Heart left ventricle (tissue), 13 donors: ENCODE data around the gene ZNF256.

Experiments
- POLR2A ChIP-seq, 2 donors: fragments of 450-650 bp; IDR thresholded peaks; one replicate each; pipeline ENCODE4 v1.6.1; 2017; ENCODE audit warnings: antibody characterized with exemption in 2 of 2, mild to moderate bottlenecking in 2 of 2, moderate library complexity in 2 of 2
- TF ChIP-seq, protein P1 (sequence below), 12 donors: fragments of 200-600 bp; sonication (generic) in 4 of 12; IDR thresholded peaks; one replicate each; pipeline versions ENCODE4 v1.5.0 to v1.8.0; 2018 to 2022; ENCODE audit warnings: antibody characterized with exemption in 12 of 12, mild to moderate bottlenecking in 5 of 12
- donor health status: ischemic (EF 13 %, LVEDD 7.1; RV severe dilation, severe dysfunction).
- donor health status: DM: no; HTN: yes; CAD: no.
- donor health status: DM: no; HTN: no; CAD: no.
- donor health status: ischemic (EF 25% LVEDD 6.9; RV normal size, moderate dysfunction).
- donor health status: ischemic (EF 25% LVEDD 5.7; RV mildly dilated, moderate dysfunction).
- donor health status: ischemic (EF 35%, LVEDD 5.7; RV mildly dilated, moderate dysfunction).
- donor health status: nonischemic (EF 11% LVEDD 7.7; RV severe dilation, severe dysfunction).
- donor health status: DM: yes; HTN: yes; CAD: no.
- donor health status: PGD.
- donor health status: ischemic (EF 29% LVEDD 5.4; RV normal size, mild dysfunction).
- donor health status: nonischemic (EF 23%, LVEDD 6.1; RV moderate dilation, normal function).

DNA sequence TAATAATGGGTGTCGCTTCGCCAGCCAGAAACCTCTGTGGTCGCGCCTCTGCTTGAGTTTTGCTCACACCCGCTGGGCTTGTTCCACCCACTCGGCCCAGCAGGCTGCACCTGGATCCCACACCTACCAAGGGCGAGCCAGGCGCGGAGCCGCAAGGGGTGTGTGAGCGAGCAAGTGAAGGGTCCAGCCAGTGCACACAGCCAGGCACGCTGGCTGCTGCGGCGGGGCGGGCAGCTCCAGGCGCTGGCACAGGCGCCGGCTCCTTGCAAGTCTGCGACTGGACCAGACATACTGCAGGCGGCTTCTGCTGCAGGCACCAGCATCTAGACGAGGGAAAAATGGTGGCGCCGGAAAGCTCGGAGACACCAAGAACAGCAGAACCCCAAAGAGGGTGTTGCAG is 1.8 kb upstream of the ZNF256 start:
- TF ChIP-seq, protein P1, sequence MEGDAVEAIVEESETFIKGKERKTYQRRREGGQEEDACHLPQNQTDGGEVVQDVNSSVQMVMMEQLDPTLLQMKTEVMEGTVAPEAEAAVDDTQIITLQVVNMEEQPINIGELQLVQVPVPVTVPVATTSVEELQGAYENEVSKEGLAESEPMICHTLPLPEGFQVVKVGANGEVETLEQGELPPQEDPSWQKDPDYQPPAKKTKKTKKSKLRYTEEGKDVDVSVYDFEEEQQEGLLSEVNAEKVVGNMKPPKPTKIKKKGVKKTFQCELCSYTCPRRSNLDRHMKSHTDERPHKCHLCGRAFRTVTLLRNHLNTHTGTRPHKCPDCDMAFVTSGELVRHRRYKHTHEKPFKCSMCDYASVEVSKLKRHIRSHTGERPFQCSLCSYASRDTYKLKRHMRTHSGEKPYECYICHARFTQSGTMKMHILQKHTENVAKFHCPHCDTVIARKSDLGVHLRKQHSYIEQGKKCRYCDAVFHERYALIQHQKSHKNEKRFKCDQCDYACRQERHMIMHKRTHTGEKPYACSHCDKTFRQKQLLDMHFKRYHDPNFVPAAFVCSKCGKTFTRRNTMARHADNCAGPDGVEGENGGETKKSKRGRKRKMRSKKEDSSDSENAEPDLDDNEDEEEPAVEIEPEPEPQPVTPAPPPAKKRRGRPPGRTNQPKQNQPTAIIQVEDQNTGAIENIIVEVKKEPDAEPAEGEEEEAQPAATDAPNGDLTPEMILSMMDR (IDR thresholded peaks at IDR 0.05): no peak
- TF ChIP-seq POLR2A (IDR thresholded peaks at IDR 0.05): no peak
